ENCODE data around the gene NOP58. TPM values are rescaled to one million over a fixed set of nuclear protein-coding genes. Genes with fewer than 3 reads are reported as not detected.

Gene NOP58
- total RNA-seq, 1 experiment from 2014 or later, result 136 TPM

GRCh38 chr2:202249521-202250253 is 15.9 kb upstream of the NOP58 start:
- DNase-seq (ENCODE audit: low read depth, low spot score) (no peak), ATAC-seq (no peak)
- H3K4me2 ChIP-seq (ENCODE audit: low read length), result peak overlapping the region; percentile 3; the same call in 1 of the 2 replicates
- no peaks in the 10 kb centered on the region for H3K79me2 ChIP-seq (ENCODE audit: insufficient read depth, low read length)
- H3K36me3 ChIP-seq (ENCODE audit: control insufficient read depth in 1 of 2, insufficient read depth in 2 of 2, low read length in 2 of 2), result no peaks in the 10 kb centered on the region
- no peaks in the 10 kb centered on the region for H3K9me2 ChIP-seq (ENCODE audit: insufficient read depth)
- H3K9ac ChIP-seq (ENCODE audit: low read length), result no peak overlapping the region
- no peak overlapping the region for H3K27ac ChIP-seq (ENCODE audit: low read depth, low read length)
- H4K20me1 ChIP-seq (ENCODE audit: insufficient read depth), result no peaks in the 10 kb centered on the region
- intact Hi-C loops (cut with micrococcal nuclease), result no loop called here
- ChIA-PET CTCF (no interaction called here), POLR2A (no interaction called here), RAD21 (ENCODE audit: low non-redundant PET in 1 of 2, low total read pairs in 2 of 2, uncharacterized antibody in 2 of 2, unreplicated experiment in 2 of 2) (no interaction called here)
- H3K4me3 ChIP-seq (replicated peaks in 1 of 2; ENCODE audit: low read depth in 1 of 2, low read length in 2 of 2), result no peak overlapping the region
- H2AFZ ChIP-seq (ENCODE audit: low read depth, low read length, poor library complexity, severe bottlenecking), result no peak overlapping the region
- no TSS peak for BruUV-seq (replicated peaks)
- no peak for TF ChIP-seq POLR2A (IDR thresholded peaks at IDR 0.05; ENCODE audit: borderline replicate concordance, extremely low read depth, insufficient read depth, insufficient read length)
- no peak for TF ChIP-seq FOSL1 (IDR thresholded peaks at IDR 0.05; ENCODE audit: low read depth)
- TF ChIP-seq YY1 (IDR thresholded peaks at IDR 0.05; ENCODE audit: extremely low read depth, insufficient replicate concordance, low read depth, low read length), result no peak
- TF ChIP-seq, protein P1, sequence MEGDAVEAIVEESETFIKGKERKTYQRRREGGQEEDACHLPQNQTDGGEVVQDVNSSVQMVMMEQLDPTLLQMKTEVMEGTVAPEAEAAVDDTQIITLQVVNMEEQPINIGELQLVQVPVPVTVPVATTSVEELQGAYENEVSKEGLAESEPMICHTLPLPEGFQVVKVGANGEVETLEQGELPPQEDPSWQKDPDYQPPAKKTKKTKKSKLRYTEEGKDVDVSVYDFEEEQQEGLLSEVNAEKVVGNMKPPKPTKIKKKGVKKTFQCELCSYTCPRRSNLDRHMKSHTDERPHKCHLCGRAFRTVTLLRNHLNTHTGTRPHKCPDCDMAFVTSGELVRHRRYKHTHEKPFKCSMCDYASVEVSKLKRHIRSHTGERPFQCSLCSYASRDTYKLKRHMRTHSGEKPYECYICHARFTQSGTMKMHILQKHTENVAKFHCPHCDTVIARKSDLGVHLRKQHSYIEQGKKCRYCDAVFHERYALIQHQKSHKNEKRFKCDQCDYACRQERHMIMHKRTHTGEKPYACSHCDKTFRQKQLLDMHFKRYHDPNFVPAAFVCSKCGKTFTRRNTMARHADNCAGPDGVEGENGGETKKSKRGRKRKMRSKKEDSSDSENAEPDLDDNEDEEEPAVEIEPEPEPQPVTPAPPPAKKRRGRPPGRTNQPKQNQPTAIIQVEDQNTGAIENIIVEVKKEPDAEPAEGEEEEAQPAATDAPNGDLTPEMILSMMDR (IDR thresholded peaks at IDR 0.05 in 2 of 3, conservative IDR thresholded peaks at IDR 0.05 in 1 of 3; ENCODE audit: borderline replicate concordance in 1 of 3, insufficient read depth in 1 of 3, low read depth in 2 of 3, low read length in 2 of 3), result no peak
- no peak for TF ChIP-seq ZNF274 (IDR thresholded peaks at IDR 0.05; ENCODE audit: low read depth, low read length)
- TF ChIP-seq EZH2 (IDR thresholded peaks at IDR 0.05), result no peak
- no peak for TF ChIP-seq CBX3 (IDR thresholded peaks at IDR 0.05; ENCODE audit: low read depth)
- no peak for TF ChIP-seq SP1 (IDR thresholded peaks at IDR 0.05; ENCODE audit: low read depth)
- TF ChIP-seq, protein P2, sequence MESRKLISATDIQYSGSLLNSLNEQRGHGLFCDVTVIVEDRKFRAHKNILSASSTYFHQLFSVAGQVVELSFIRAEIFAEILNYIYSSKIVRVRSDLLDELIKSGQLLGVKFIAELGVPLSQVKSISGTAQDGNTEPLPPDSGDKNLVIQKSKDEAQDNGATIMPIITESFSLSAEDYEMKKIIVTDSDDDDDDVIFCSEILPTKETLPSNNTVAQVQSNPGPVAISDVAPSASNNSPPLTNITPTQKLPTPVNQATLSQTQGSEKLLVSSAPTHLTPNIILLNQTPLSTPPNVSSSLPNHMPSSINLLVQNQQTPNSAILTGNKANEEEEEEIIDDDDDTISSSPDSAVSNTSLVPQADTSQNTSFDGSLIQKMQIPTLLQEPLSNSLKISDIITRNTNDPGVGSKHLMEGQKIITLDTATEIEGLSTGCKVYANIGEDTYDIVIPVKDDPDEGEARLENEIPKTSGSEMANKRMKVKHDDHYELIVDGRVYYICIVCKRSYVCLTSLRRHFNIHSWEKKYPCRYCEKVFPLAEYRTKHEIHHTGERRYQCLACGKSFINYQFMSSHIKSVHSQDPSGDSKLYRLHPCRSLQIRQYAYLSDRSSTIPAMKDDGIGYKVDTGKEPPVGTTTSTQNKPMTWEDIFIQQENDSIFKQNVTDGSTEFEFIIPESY (IDR thresholded peaks at IDR 0.05; ENCODE audit: extremely low read depth, insufficient replicate concordance, low read length), result no peak
- TF ChIP-seq EGR1 (IDR thresholded peaks at IDR 0.05; ENCODE audit: low read depth), result no peak
- TF ChIP-seq, protein P3, sequence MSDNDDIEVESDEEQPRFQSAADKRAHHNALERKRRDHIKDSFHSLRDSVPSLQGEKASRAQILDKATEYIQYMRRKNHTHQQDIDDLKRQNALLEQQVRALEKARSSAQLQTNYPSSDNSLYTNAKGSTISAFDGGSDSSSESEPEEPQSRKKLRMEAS (IDR thresholded peaks at IDR 0.05), result no peak
- no peak for TF ChIP-seq ELF1 (IDR thresholded peaks at IDR 0.05; ENCODE audit: borderline replicate concordance, low read depth)
- TF ChIP-seq SIN3A (IDR thresholded peaks at IDR 0.05; ENCODE audit: low read depth), result no peak
- no peak for TF ChIP-seq EZH2phosphoT487 (IDR thresholded peaks at IDR 0.05; ENCODE audit: borderline replicate concordance)
- no peak for TF ChIP-seq ZFX (IDR thresholded peaks at IDR 0.05)
- no peak for TF ChIP-seq CEBPB (IDR thresholded peaks at IDR 0.05; ENCODE audit: low read depth)
- no peak for TF ChIP-seq SRF (IDR thresholded peaks at IDR 0.05; ENCODE audit: low read depth)
- no peak for TF ChIP-seq TCF7L2 (IDR thresholded peaks at IDR 0.05; ENCODE audit: borderline replicate concordance, extremely low read depth, insufficient read depth, insufficient read length)
- no peaks in the 10 kb centered on the region for H3K27me3 ChIP-seq (ENCODE audit: insufficient read depth, low read length)
- H3K4me1 ChIP-seq (ENCODE audit: control insufficient read depth in 1 of 2, insufficient read depth in 2 of 2, low read length in 2 of 2), result peaks cover 0 to 7% of the 10 kb centered on the region in 2 experiments; a peak in 1 of 4 replicates
- H3K9me3 ChIP-seq (ENCODE audit: control insufficient read depth in 1 of 2, insufficient read depth in 1 of 2, low read depth in 1 of 2, low read length in 2 of 2), result no peaks in the 10 kb centered on the region

All from HCT116 (cell line).